Chondrocyte (in vitro differentiated cells): Measurements from ENCODE around the gene MRPS23. TPM values are rescaled to one million over a fixed set of nuclear protein-coding genes. Genes with fewer than 3 reads are reported as not detected.
A peak's percentile ranks its signal among the peaks of the same experiment; 100 is the strongest.

Experiments
- DNase-seq: peaks from one replicate; pipeline ENCODE4 v3.0.0; 2021; ENCODE audit warnings: mixed read lengths, low spot score
- H3K27ac Mint-ChIP-seq: one replicate; pipeline ENCODE4 v1.8.0; 2021; ENCODE audit warnings: mild to moderate bottlenecking, moderate library complexity, mixed read lengths; ENCODE audit not compliant: unreplicated experiment
- H3K27me3 Mint-ChIP-seq: 2 replicates; pipeline ENCODE4 v1.8.0; 2021; ENCODE audit warnings: low read depth, mixed read lengths
- H3K36me3 Mint-ChIP-seq: 2 replicates; pipeline ENCODE4 v1.8.0; 2021; ENCODE audit warnings: low read depth, mixed read lengths
- H3K4me1 Mint-ChIP-seq: 2 replicates; pipeline ENCODE4 v1.8.0; 2021; ENCODE audit warnings: low read depth, mild to moderate bottlenecking, mixed read lengths
- H3K4me3 Mint-ChIP-seq: one replicate; pipeline ENCODE4 v1.8.0; 2021; ENCODE audit warnings: mild to moderate bottlenecking, moderate library complexity, mixed read lengths; ENCODE audit not compliant: unreplicated experiment
- H3K9me3 Mint-ChIP-seq: 2 replicates; pipeline ENCODE4 v1.8.0; 2021; ENCODE audit warnings: low read depth, mixed read lengths
- CTCF ChIP-seq: fragments of 200-600 bp; sonication (generic); IDR thresholded peaks from 2 replicates; pipeline ENCODE4 v1.5.0; 2021; ENCODE audit warnings: antibody characterized with exemption, mild to moderate bottlenecking, moderate library complexity
- total RNA-seq: library from RNA; stranded (reverse); gene quantifications from 3 replicates; pipeline ENCODE4 v1.2.1, GENCODE V29; 2021

The MRPS23 gene
- total RNA-seq, 1 donor from 2014 or later = 33.3 TPM

DNA sequence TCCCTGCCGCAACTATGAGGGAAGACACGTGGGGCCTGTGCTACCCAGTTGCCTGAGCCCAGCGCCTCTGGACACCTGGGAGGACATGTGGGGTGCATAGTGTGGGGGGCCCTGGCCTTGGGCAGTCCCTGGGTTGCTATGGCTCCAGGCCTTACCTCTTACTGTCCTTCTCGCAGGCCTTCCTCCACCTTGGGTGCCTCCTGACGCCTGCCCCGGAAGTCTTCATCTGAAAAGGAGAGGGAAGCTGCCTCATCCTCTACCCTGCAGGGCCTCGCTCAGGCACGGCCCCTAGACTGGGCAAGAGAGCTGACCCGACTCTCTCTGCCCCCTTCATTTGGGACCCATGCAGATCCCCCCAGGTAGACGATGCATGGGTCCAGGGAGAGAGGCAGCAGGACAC is 16.5 kb upstream of the MRPS23 start:
- no peaks in the 10 kb centered on the region for H3K27me3 Mint-ChIP-seq
- no peak overlapping the region for H3K27ac Mint-ChIP-seq
- peaks cover 42% of the 10 kb centered on the region for H3K4me1 Mint-ChIP-seq
- TF ChIP-seq CTCF = no peak
- H3K9me3 Mint-ChIP-seq = no peaks in the 10 kb centered on the region
- H3K4me3 Mint-ChIP-seq = no peak overlapping the region
- peaks cover 16% of the 10 kb centered on the region for H3K36me3 Mint-ChIP-seq
- DNase-seq = no peak

DNA sequence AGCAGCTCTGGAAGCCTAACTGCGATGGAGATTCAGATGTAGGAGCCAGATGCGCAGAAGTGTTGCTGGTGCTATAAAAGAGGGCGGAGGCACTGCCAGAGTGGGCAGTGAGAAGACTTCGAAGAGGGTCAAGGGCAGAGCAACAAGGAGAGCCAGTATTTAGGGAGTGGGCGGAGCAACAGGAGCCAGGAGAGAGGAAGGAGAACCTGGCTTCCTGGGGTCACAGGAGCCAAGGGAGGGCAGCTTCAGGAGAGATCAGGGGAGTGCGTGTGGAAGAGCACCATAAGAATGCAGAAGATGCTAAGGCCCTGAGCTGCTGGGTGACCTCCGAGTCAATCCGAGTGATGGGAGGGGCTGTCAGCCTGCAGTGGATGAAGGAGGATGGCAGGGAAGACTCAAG is 14.4 kb upstream of the MRPS23 start:
- H3K9me3 Mint-ChIP-seq = no peaks in the 10 kb centered on the region
- H3K27ac Mint-ChIP-seq = no peak overlapping the region
- peaks cover 13% of the 10 kb centered on the region for H3K36me3 Mint-ChIP-seq
- no peak overlapping the region for H3K4me3 Mint-ChIP-seq
- no peak for TF ChIP-seq CTCF
- peaks cover 39% of the 10 kb centered on the region for H3K4me1 Mint-ChIP-seq
- H3K27me3 Mint-ChIP-seq = no peaks in the 10 kb centered on the region
- no peak for DNase-seq

- no peaks in the 10 kb centered on the region for H3K9me3 Mint-ChIP-seq
- TF ChIP-seq CTCF = no peak
- peaks cover 13% of the 10 kb centered on the region for H3K36me3 Mint-ChIP-seq
- H3K27ac Mint-ChIP-seq = no peak overlapping the region
- peaks cover 29% of the 10 kb centered on the region for H3K4me1 Mint-ChIP-seq
- H3K4me3 Mint-ChIP-seq = no peak overlapping the region
- no peaks in the 10 kb centered on the region for H3K27me3 Mint-ChIP-seq
- DNase-seq = no peak
Observed at GRCh38 chr17:57862694-57863667, 13.1 kb upstream of the MRPS23 start.

GRCh38 chr17:57861790-57862693 is 12.2 kb upstream of the MRPS23 start:
- no peak overlapping the region for H3K27ac Mint-ChIP-seq
- H3K27me3 Mint-ChIP-seq = no peaks in the 10 kb centered on the region
- no peak for TF ChIP-seq CTCF
- H3K4me3 Mint-ChIP-seq = peak overlapping the region; percentile 55
- DNase-seq = no peak
- peaks cover 23% of the 10 kb centered on the region for H3K4me1 Mint-ChIP-seq
- peaks cover 13% of the 10 kb centered on the region for H3K36me3 Mint-ChIP-seq
- no peaks in the 10 kb centered on the region for H3K9me3 Mint-ChIP-seq
